NCI-H2107 treated with DMSO at 0.1 percent for 48 hours (cell line): ENCODE data around the gene FAM9C.
"Not testable (repeated sequence)": the region's sequence is repeated elsewhere in the genome, so short reads cannot be mapped to it uniquely, and the experiment has no call there.

Experiments
- DNase-seq: peaks from one replicate; lab custom pipeline; 2025; ENCODE audit not compliant: unreplicated experiment; lab: John Stamatoyannopoulos, UW

FAM9C gene

GRCh38 chrX:13044441-13044840 is at the start of gene FAM9C:
TSS of gene FAM9C (minus strand) at chrX:13044620. CDS start at chrX:13043789, 831 bp downstream.
- DNase-seq, result no peak

- no peak for DNase-seq
These were observed 49.2 kb upstream of the FAM9C start for GRCh38 chrX:13093529-13094140.

- no peak for DNase-seq
These were observed 48.1 kb upstream of the FAM9C start for GRCh38 chrX:13092455-13092941.

GRCh38 chrX:13091111-13091765 is 46.8 kb upstream of the FAM9C start:
- DNase-seq, result no peak

GRCh38 chrX:13090339-13091110 is 46.1 kb upstream of the FAM9C start:
- peak; percentile 17 for DNase-seq

GRCh38 chrX:13090027-13090338 is 45.6 kb upstream of the FAM9C start:
- no peak for DNase-seq

GRCh38 chrX:13088156-13088487 is 43.7 kb upstream of the FAM9C start:
- no peak for DNase-seq

GRCh38 chrX:13087322-13088155 is 43.1 kb upstream of the FAM9C start:
- no peak for DNase-seq

GRCh38 chrX:13086793-13087321 is 42.4 kb upstream of the FAM9C start:
- not testable (repeated sequence) for DNase-seq

- no peak for DNase-seq
These were observed 41.7 kb upstream of the FAM9C start for GRCh38 chrX:13086076-13086475.

- no peak for DNase-seq
These were observed 41.1 kb upstream of the FAM9C start for GRCh38 chrX:13085526-13085925.

GRCh38 chrX:13084611-13085010 is 40.2 kb upstream of the FAM9C start:
- DNase-seq, result no peak

GRCh38 chrX:13083755-13084326 is 39.4 kb upstream of the FAM9C start:
- DNase-seq, result not testable (repeated sequence)

- DNase-seq, result no peak
These were observed 38.0 kb upstream of the FAM9C start for GRCh38 chrX:13082206-13083065.

GRCh38 chrX:13081395-13082205 is 37.2 kb upstream of the FAM9C start:
- no peak for DNase-seq

GRCh38 chrX:13080128-13080795 is 35.8 kb upstream of the FAM9C start:
- no peak for DNase-seq

GRCh38 chrX:13078739-13079444 is 34.5 kb upstream of the FAM9C start:
- peak; percentile 66 for DNase-seq

GRCh38 chrX:13077168-13077567 is 32.7 kb upstream of the FAM9C start:
- DNase-seq, result no peak
